Gastrocnemius medialis (tissue), 4 donors: ENCODE results near the gene NT5DC2.

Source experiments
- CTCF ChIP-seq, 5 experiments: fragments of 450-650 bp in 3 of 5; fragments of 200-600 bp in 2 of 5; sonication (generic) in 2 of 5; IDR thresholded peaks in 4 of 5; conservative IDR thresholded peaks in 1 of 5; 1 replicate in 4 of 5; 2 replicates in 1 of 5; pipeline ENCODE4 v1.5.1; 2016 to 2019; ENCODE audit warnings: antibody characterized with exemption in 5 of 5, mild to moderate bottlenecking in 3 of 5, moderate library complexity in 3 of 5
- POLR2A ChIP-seq, 2 donors: fragments of 450-650 bp; IDR thresholded peaks; one replicate each; pipeline ENCODE4 v1.6.1; 2017; ENCODE audit warnings: antibody characterized with exemption in 2 of 2, mild to moderate bottlenecking in 2 of 2, moderate library complexity in 2 of 2

- TF ChIP-seq POLR2A (IDR thresholded peaks at IDR 0.05) (no peak), CTCF (IDR thresholded peaks at IDR 0.05 in 4 of 5, conservative IDR thresholded peaks at IDR 0.05 in 1 of 5) (no peak)
Measured at GRCh38 chr3:52539010-52539653, 5.5 kb upstream of the NT5DC2 start.
